ENCODE results near the gene DIAPH2.

DNA sequence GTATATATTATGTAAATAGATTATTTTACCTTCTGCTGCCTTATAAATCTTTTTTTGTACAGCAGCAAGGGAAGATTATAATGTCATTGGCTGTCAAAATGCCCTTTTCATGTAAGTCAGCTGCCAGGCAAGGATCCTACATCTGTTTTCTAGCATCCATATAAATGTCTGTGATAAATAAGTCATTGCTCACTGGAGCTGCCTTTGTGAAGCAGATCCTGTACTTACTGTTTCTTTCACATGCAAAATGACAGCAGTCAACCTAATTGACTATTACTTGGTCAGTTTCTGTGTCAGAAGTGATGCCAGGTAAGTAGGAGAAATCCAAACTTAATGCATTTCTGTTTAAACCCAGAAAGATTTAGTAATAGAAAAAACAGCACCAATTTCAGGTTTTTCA lies 819.8 kb downstream of the DIAPH2 start:
- TF ChIP-seq NFIC (IDR thresholded peaks at IDR 0.05): no peak
- TF ChIP-seq SMARCA4 (IDR thresholded peaks at IDR 0.05): no peak
